Measurements from ENCODE around the gene SLC1A5.
"Not testable (repeated sequence)": the region's sequence is repeated elsewhere in the genome, so short reads cannot be mapped to it uniquely, and the experiment has no call there.

- TF ChIP-seq SIN3A (IDR thresholded peaks at IDR 0.05; ENCODE audit: borderline replicate concordance, insufficient read depth, low read depth, low read length): not testable (repeated sequence)
- TF ChIP-seq, protein P1, sequence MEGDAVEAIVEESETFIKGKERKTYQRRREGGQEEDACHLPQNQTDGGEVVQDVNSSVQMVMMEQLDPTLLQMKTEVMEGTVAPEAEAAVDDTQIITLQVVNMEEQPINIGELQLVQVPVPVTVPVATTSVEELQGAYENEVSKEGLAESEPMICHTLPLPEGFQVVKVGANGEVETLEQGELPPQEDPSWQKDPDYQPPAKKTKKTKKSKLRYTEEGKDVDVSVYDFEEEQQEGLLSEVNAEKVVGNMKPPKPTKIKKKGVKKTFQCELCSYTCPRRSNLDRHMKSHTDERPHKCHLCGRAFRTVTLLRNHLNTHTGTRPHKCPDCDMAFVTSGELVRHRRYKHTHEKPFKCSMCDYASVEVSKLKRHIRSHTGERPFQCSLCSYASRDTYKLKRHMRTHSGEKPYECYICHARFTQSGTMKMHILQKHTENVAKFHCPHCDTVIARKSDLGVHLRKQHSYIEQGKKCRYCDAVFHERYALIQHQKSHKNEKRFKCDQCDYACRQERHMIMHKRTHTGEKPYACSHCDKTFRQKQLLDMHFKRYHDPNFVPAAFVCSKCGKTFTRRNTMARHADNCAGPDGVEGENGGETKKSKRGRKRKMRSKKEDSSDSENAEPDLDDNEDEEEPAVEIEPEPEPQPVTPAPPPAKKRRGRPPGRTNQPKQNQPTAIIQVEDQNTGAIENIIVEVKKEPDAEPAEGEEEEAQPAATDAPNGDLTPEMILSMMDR (IDR thresholded peaks at IDR 0.05): not testable (repeated sequence)
These were observed 10.3 kb downstream of the SLC1A5 start for GRCh38 chr19:46777956-46778645.

Measured in Panc1 (cell line).